ENCODE data around the gene FSD1. TPM values are rescaled to one million over a fixed set of nuclear protein-coding genes. Genes with fewer than 3 reads are reported as not detected.
"Not testable (repeated sequence)": the region's sequence is repeated elsewhere in the genome, so short reads cannot be mapped to it uniquely, and the experiment has no call there.

Gene FSD1
- polyA plus RNA-seq, 10 donors: 1.1 to 4.5 (median 2.0) TPM

- DNase-seq: no peak
Measured at GRCh38 chr19:4313847-4314490, 9.6 kb downstream of the FSD1 start.

- DNase-seq: no peak
Measured at GRCh38 chr19:4316956-4317355, 12.6 kb downstream of the FSD1 start.

- DNase-seq: no peak
Measured at GRCh38 chr19:4318460-4318859, 14.1 kb downstream of the FSD1 start.

- no peak for DNase-seq
Measured at GRCh38 chr19:4319067-4319718, 14.8 kb downstream of the FSD1 start.

- DNase-seq: no peak
Measured at GRCh38 chr19:4320419-4320818, 16.0 kb downstream of the FSD1 start.

GRCh38 chr19:4322942-4323665 is 18.7 kb downstream of the FSD1 start:
- no peak for DNase-seq

GRCh38 chr19:4323692-4324091 is 19.3 kb downstream of the FSD1 start:
- DNase-seq: no peak

GRCh38 chr19:4324228-4324627 is 19.8 kb downstream of the FSD1 start:
- no peak for DNase-seq

- no peak for DNase-seq
Measured at GRCh38 chr19:4326215-4326836, 21.9 kb downstream of the FSD1 start.

- no peak for DNase-seq
Measured at GRCh38 chr19:4326837-4327251, 22.4 kb downstream of the FSD1 start.

- peak; percentile 30 to 71 (median 34) for DNase-seq
Measured at GRCh38 chr19:4327252-4327876, 23.0 kb downstream of the FSD1 start.

- no peak for DNase-seq
Measured at GRCh38 chr19:4327877-4328242, 23.5 kb downstream of the FSD1 start.

- peak; percentile 92 to 98 (median 94) for DNase-seq
Measured at GRCh38 chr19:4328243-4328990, 24.0 kb downstream of the FSD1 start.

- not testable (repeated sequence) for DNase-seq
Measured at GRCh38 chr19:4328991-4329681, 24.7 kb downstream of the FSD1 start.

GRCh38 chr19:4329858-4330257 is 25.5 kb downstream of the FSD1 start:
- no peak for DNase-seq

GRCh38 chr19:4334929-4335570 is 30.7 kb downstream of the FSD1 start:
- DNase-seq: no peak

- DNase-seq: peak in 1 of 3 donors; percentile 68
Measured at GRCh38 chr19:4337906-4338440, 33.6 kb downstream of the FSD1 start.

GRCh38 chr19:4338441-4339355 is 34.3 kb downstream of the FSD1 start, which contains the start of gene STAP2:
Gene STAP2, minus strand, starts transcription at chr19:4338827. Its CDS starts 74 bp downstream, at chr19:4338753.
- peak in 1 of 3 donors; percentile 47 for DNase-seq

GRCh38 chr19:4342314-4342614 is 37.9 kb downstream of the FSD1 start:
- no peak for DNase-seq
